ENCODE measurements around the gene NAP1L5. TPM values are rescaled to one million over a fixed set of nuclear protein-coding genes. Genes with fewer than 3 reads are reported as not detected.

Gene NAP1L5
- polyA plus RNA-seq, 3 donors = 0.18 to 0.87 (median 0.41) TPM

- H3K79me2 ChIP-seq (ENCODE audit: insufficient read depth, low read length) = no peaks in the 10 kb centered on the region
- no peaks in the 10 kb centered on the region for H3K4me1 ChIP-seq (ENCODE audit: control insufficient read depth in 1 of 2, insufficient read depth in 2 of 2, low read length in 2 of 2)
- H3K4me3 ChIP-seq (replicated peaks in 1 of 3; ENCODE audit: low read depth in 2 of 3, low read length in 3 of 3) = no peak overlapping the region
- H4K20me1 ChIP-seq (ENCODE audit: insufficient read depth, low read length) = peaks cover 26% of the 10 kb centered on the region
- intact Hi-C loops (cut with micrococcal nuclease) = no loop called here
- H2AFZ ChIP-seq (ENCODE audit: insufficient read depth, low read depth, low read length, poor library complexity, severe bottlenecking) = no peak overlapping the region
- no peaks in the 10 kb centered on the region for H3K9me3 ChIP-seq (replicated peaks in 1 of 2; ENCODE audit: control insufficient read depth in 1 of 2, insufficient read depth in 1 of 2, low read length in 2 of 2)
- Mint-ChIP-seq H3K27me3 (ENCODE audit: low read depth in 3 of 3) (no peaks in the 10 kb centered on the region), H3K4me3 (no peak overlapping the region), H3K9me3 (peaks cover 0 to 2% (median 0%) of the 10 kb centered on the region in 7 donors), H3K36me3 (peaks cover 73 to 78% of the 10 kb centered on the region in 2 donors), H3K4me1 (peaks cover 9% of the 10 kb centered on the region), H3K27ac (no peak overlapping the region)
- no peak overlapping the region for H3K27ac ChIP-seq (ENCODE audit: low read depth in 1 of 2, low read length in 2 of 2)
- WGBS (ENCODE audit: insufficient coverage) = 85% methylated on average over 3 of the region's 3 CpGs
- no peak overlapping the region for H3K4me2 ChIP-seq (replicated peaks; ENCODE audit: extremely low read depth, low read length, poor library complexity, severe bottlenecking)
- DNase-seq = no peak
- H3K27me3 ChIP-seq (ENCODE audit: control insufficient read depth in 2 of 2, insufficient read depth in 2 of 2, low read length in 2 of 2) = no peaks in the 10 kb centered on the region
- no peak overlapping the region for H3K9ac ChIP-seq (ENCODE audit: insufficient read depth, low read length, poor library complexity, severe bottlenecking)
- no peak for TF ChIP-seq CTCF (IDR thresholded peaks at IDR 0.05)
- peaks cover 78 to 95% of the 10 kb centered on the region in 2 donors for H3K36me3 ChIP-seq (replicated peaks in 1 of 2; ENCODE audit: control insufficient read depth in 1 of 2, insufficient read depth in 2 of 2, low read length in 2 of 2)
Observed at GRCh38 chr4:88734403-88734949, 36.8 kb upstream of the NAP1L5 start.

GRCh38 chr4:88732714-88733368, 35.2 kb upstream of the NAP1L5 start:
- no peaks in the 10 kb centered on the region for H3K4me1 ChIP-seq (ENCODE audit: control insufficient read depth in 1 of 2, insufficient read depth in 2 of 2, low read length in 2 of 2)
- H3K79me2 ChIP-seq (ENCODE audit: insufficient read depth, low read length) = no peaks in the 10 kb centered on the region
- DNase-seq = no peak
- no peak overlapping the region for H3K9ac ChIP-seq (ENCODE audit: insufficient read depth, low read length, poor library complexity, severe bottlenecking)
- no peaks in the 10 kb centered on the region for H3K9me3 ChIP-seq (replicated peaks in 1 of 2; ENCODE audit: control insufficient read depth in 1 of 2, insufficient read depth in 1 of 2, low read length in 2 of 2)
- Mint-ChIP-seq H3K4me1 (peaks cover 6% of the 10 kb centered on the region), H3K9me3 (peaks cover 0 to 2% (median 0%) of the 10 kb centered on the region in 7 donors), H3K36me3 (peaks cover 77 to 79% of the 10 kb centered on the region in 2 donors), H3K27me3 (ENCODE audit: low read depth in 3 of 3) (no peaks in the 10 kb centered on the region), H3K27ac (no peak overlapping the region), H3K4me3 (no peak overlapping the region)
- no peak overlapping the region for H3K4me3 ChIP-seq (replicated peaks in 1 of 3; ENCODE audit: low read depth in 2 of 3, low read length in 3 of 3)
- 100% methylated on average over 1 of the region's 5 CpGs for WGBS (ENCODE audit: insufficient coverage)
- H3K36me3 ChIP-seq (replicated peaks in 1 of 2; ENCODE audit: control insufficient read depth in 1 of 2, insufficient read depth in 2 of 2, low read length in 2 of 2) = peaks cover 76 to 95% of the 10 kb centered on the region in 2 donors
- no peak overlapping the region for H3K27ac ChIP-seq (ENCODE audit: low read depth in 1 of 2, low read length in 2 of 2)
- H3K27me3 ChIP-seq (ENCODE audit: control insufficient read depth in 2 of 2, insufficient read depth in 2 of 2, low read length in 2 of 2) = no peaks in the 10 kb centered on the region
- intact Hi-C loops (cut with micrococcal nuclease) = no loop called here
- H4K20me1 ChIP-seq (ENCODE audit: insufficient read depth, low read length) = peaks cover 23% of the 10 kb centered on the region
- H2AFZ ChIP-seq (ENCODE audit: insufficient read depth, low read depth, low read length, poor library complexity, severe bottlenecking) = no peak overlapping the region
- no peak overlapping the region for H3K4me2 ChIP-seq (replicated peaks; ENCODE audit: extremely low read depth, low read length, poor library complexity, severe bottlenecking)
- no peak for TF ChIP-seq CTCF (IDR thresholded peaks at IDR 0.05)
